HG02981 (cell line): Measurements from ENCODE around the gene CCDC124.

Experiments used
- ATAC-seq: cut with Tn5 transposase; IDR thresholded peaks from one replicate; pipeline ENCODE4 v1.9.1; 2021; ENCODE audit warnings: mild to moderate bottlenecking, moderate library complexity; ENCODE audit not compliant: unreplicated experiment

Gene CCDC124

GRCh38 chr19:17933414-17934129, 757 bp downstream of the CCDC124 start:
- ATAC-seq, result no peak

DNA sequence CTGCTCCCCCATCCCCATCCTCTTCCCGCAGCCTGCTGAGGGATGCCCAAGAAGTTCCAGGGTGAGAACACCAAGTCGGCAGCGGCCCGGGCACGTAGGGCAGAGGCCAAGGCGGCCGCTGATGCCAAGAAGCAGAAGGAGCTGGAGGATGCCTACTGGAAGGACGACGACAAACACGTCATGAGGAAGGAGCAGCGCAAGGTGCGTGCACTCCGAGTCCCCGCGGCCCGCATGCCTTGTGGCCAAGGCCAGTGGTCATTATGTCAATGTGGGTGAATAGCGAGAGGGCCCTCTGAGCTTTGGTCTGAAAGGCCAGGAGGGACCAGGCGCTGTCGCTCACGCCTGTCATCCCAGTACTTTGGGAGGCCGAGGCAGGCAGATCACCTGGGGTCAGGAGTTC, 3.6 kb downstream of the CCDC124 start:
- no peak for ATAC-seq

GRCh38 chr19:17937371-17937900, 4.6 kb downstream of the CCDC124 start:
- ATAC-seq, result no peak

DNA sequence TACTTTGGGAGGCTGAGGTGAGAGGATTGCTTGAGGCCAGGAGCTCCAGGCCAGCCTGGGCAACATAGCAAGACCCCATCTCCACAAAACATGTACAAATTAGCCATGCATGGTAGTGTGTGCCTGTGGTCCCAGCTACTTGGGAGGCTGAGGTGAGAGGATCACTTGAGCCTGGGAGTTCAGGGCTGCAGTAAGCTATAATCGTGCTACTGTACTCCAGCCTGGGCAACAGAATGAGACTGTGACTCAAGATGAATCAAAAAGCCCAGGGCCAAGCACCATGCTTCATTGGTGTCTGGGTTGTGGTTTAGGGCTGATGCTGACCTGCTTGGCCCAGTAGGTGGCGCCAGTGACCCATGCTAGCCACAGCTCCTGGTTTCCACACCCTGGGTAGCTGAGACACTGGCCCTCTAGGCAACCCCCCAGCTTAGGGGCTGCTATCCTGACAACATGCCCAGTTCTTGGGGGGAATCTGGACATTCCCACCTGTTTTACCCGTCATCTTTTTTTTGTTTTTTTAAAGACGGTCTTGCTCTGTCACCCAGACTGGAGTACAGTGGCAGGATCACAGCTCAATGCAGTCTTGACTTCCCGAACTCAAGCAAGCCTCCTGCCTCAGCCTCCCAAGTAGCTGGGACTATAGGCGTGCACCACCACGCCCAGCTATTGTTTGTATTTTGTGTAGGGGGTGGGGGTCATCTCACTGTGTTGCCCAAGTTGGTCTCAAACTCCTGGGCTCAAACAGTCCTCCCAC, 5.5 kb downstream of the CCDC124 start:
- ATAC-seq, result no peak

- no peak for ATAC-seq
Measured at GRCh38 chr19:17942181-17942580, 9.4 kb downstream of the CCDC124 start.

DNA sequence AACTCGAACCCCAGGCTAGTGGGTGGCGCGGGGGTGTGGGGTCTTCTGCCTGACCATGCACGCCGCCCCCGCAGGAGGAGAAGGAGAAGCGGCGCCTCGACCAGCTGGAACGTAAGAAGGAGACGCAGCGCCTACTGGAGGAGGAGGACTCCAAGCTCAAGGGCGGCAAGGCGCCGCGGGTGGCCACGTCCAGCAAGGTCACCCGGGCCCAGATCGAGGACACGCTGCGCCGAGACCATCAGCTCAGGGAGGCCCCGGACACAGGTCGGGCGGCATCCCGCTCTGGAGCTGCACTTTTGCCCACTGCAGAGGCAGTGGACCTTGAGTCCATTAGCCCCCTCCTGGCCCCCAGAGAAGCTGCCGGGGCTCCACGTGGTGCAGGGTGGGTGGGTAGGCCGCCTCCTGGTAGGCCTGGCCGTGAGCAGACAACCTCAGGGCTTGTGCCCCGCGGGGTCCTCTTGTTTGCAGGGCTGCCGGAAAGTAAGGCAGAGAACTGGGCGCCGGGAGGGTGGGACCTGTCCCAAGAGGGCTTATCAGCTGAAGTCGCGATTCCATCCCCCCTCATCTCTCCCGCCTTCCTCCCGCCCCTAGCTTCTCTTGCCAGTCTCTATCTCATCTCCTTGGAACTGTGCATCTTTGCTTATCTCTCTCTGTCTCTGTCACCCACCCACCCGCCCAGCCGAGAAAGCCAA, 9.9 kb downstream of the CCDC124 start:
- ATAC-seq, result no peak

- no peak for ATAC-seq
Measured at GRCh38 chr19:17943274-17944221, 10.7 kb downstream of the CCDC124 start.

GRCh38 chr19:17944301-17944700, 11.5 kb downstream of the CCDC124 start:
- ATAC-seq, result no peak

DNA sequence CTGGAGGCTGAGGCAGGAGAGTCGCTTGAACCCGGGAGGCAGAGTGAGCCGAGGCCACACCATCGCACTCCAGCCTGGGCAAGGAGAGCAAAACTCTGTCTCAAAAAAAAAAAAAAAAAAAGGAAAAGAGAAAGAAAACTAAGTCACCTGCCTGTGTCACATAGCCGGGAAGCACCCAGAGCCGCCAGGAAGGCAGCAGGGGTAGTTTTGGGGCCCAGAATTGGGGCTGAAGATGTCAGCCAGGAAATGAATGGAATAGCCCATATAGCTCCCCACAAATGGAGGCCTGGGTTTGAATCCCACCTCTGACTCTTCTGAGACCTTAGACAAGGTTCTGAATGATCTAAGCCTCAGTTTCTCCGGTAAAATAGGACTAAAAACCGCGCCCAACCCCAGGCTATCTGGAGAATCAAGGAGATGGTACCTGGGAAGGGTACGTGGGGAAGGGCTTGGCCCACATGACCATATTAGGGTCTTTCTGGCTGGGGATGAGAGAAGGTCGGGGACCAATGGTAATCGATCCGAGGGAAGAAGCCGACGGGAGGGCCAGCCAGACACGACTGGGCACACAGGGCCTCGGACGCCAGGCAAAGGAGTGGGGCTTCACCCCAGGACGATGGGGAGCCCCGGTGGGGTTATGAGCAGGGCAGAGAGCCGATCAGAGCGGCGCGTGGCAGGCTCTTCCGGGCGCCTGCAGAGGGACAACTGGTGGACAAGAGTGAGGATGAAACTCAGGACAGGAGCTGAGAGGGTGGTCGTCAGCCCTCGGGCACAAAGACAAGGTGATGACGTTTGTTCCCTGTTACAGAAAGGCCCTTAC, 14.4 kb downstream of the CCDC124 start:
- ATAC-seq, result peak; percentile 13

DNA sequence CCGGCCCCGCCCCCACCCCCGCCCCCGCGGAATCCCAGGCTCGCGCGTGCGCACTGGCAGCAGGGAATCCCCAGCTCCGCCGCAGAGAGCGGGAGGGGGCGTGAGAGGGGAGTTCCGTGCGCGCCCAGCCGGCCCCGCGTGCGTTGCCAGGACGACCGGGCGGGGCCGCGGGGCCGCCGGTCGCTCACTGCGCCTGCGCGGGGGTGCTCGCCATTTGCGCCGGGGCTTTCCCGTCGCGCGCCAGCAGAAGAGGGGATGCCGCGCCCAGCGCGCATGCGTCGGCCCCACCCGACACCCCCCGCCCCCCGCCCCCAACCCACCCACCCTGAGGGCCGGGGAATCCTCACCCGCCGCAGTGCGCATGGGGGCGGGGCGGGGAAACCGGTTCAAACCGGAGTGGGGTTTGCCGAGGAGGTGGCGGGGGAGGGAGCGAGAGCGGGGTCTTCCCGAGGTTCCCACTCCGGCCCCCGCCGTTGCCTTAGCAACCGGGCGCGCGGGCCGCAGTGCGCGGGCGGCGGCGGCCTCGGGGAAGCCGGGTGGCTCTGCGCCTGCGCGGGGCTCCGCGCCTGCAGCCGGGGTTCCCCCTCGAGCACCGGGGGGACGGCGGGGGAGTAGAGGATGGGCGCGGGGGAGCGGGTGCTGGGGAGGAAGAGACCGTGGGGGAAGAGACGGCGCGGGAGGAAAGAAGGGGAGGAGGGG, 15.1 kb downstream of the CCDC124 start:
- ATAC-seq, result peak; percentile 53

DNA sequence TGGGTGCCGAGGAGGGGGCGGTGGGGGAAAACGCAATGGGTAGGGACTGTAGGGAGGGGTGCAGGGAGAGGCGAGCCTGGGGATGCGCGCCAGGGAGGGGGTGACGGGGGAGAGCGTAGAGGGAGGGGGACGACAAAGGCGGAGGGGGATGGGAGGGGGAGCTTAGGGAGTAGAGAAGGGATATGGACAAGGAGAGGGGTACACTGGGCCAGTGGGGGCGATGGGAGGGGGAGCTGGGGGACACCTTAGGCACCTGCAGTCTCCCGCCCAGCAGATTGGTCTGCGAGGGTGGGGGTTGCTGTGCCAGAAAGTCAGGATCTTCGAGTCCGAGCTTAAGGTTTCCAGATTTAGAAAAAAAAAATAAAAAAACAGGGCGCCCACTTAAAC, 15.7 kb downstream of the CCDC124 start:
- ATAC-seq, result no peak

DNA sequence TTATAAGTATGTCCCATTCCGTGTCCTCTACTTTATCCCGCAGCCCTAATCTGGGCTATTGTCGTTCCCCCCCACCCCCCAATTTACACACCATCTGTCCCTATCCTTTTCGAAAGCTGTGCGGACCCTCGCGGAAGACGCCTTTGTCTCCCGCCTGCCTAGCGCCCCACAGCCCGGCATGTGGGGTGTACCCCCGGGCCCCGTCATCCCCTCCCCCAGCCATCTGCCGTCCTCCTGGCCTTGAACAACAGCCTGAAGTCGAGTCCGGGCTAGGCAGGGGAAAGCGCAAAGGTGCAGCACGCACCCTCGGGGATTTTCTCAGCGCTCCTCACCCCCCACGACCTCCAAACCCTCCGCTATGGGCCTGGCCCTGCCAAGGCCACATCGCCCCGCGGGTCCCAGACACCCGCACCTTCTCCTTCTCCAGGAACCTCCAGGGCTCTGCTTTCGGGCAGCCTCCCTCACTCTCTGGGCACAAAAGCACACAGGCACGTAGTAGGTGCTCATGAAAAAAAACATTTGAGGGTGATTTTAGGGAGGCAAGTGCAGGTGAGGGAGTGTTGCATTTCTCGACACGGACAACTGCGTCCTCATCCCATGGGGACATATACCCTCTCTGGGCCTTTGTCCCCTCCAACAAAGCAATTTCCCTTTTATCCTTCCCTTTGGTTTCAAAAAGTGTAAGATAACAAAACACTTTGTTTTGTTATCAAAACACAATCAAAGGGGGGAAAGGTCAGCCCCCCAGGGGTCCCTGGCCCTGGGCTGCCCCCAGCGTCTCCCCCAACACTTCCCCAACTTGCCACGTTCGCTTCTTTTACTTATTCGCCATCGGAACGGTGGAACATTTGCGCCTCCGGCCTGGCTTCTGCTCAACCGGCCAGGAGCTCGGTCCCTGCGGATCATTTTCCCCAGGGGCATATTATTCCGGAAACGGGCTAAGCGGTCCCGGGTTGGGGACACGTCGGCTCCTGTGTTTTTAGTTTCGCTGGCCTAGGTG, 16.4 kb downstream of the CCDC124 start:
- ATAC-seq, result no peak

DNA sequence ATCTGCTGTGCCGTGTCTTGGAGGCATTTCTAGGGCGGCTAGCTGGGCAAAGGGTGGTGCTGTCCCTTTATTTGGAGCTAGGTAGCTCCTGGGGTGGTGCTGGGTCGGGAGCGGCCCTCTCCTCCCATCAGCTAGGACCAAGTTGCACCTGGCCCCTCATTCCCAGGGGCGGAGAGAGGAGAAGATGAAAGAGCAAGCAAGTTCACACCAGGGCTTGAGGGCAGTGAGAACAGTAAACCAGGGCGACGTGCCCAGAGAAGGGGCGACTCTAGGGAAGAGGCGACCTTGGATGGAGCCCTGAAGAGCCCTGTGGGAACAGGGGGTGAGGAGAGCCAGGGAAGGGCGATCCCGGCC, 17.1 kb downstream of the CCDC124 start:
- no peak for ATAC-seq

DNA sequence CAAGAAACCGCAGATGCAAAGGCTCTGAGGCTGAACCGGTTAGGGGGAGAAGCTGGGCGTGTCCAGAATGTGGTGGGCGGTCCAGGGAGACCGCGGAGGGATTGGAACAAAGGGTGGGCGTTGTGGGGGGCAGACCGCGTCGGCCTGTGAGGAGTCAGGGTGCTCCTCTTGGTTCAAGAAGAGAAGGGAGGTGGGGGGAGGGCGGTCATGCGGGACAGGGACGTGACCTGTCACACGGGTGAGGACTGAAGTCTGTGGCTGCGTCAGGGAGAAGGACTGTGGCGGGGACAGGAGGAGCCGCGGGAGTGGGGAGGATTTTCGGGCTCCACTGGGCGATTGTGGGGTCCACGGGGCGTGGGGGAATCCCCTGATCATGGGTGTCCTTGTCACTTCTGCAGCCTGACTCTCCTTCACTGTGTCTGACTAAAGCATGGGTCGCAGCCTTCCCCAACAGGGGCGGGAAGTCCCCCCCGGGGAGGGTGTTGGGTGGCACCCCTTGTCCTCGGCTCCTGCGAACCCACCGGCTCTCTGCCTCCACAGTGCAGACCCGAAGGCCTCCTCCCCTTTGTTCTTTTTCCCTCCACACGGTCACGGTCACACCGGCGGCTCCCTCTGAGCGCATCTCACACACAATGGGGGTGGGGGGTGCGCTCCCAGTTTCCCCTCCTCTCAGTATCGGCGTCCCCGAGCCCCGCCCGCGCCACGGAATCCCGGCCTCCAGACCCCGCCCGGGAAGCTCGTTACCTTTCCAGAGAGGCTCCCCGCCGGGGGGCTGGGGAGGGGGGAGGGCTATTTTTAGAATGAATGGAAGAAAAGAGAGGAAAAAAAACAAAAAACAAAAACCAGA, 17.7 kb downstream of the CCDC124 start:
- ATAC-seq, result no peak

GRCh38 chr19:17951157-17951989, 18.6 kb downstream of the CCDC124 start:
- ATAC-seq, result no peak
